ENCODE data around the gene DNAAF5. TPM values are rescaled to one million over a fixed set of nuclear protein-coding genes. Genes with fewer than 3 reads are reported as not detected.

The DNAAF5 gene
- polyA plus RNA-seq, 1 of the 3 experiments (the other 2 are of a cell fraction) = 58.5 TPM

- Histone ChIP-seq H3K27ac (ENCODE audit: low read depth in 2 of 2, low read length in 1 of 2) (no peak overlapping the region), H3K9ac (no peak overlapping the region), H4K20me1 (ENCODE audit: insufficient read depth) (no peaks in the 10 kb centered on the region), H3F3A (replicated peaks; ENCODE audit: insufficient read depth) (peaks cover 27% of the 10 kb centered on the region), H3K27me3 (ENCODE audit: insufficient read depth) (no peaks in the 10 kb centered on the region), H3K9me2 (no peaks in the 10 kb centered on the region), H3K4me2 (no peak overlapping the region), H3K9me3 (no peaks in the 10 kb centered on the region), H3K79me2 (ENCODE audit: insufficient read depth) (0 out of 2 replicates have a peak, but pooled peaks cover 8% of the 10 kb centered on the region), H3K4me3 (ENCODE audit: low read depth in 2 of 2, low read length in 1 of 2) (no peak overlapping the region), H3K36me3 (replicated peaks in 1 of 2; ENCODE audit: control insufficient read depth in 1 of 2, insufficient read depth in 2 of 2, low read length in 1 of 2) (peaks cover 19 to 39% of the 10 kb centered on the region in 2 experiments), H3K4me1 (ENCODE audit: control insufficient read depth in 1 of 2, insufficient read depth in 2 of 2, low read depth in 1 of 2, low read length in 1 of 2) (peaks cover 40 to 48% of the 10 kb centered on the region in 2 experiments), H2AFZ (ENCODE audit: low read depth) (no peak overlapping the region)
- ChIA-PET POLR2A (interaction anchor here (0.9 kb wide), 1 partner anchor 451 kb away, joined by 3 read pairs; no protein-coding TSS in a partner anchor), CTCF (interaction anchor here (0.6 to 7.6 kb wide), 20 partner anchors 15 to 455 kb away, joined by 3 to 67 read pairs (median 4); no protein-coding TSS in a partner anchor)
- WGBS (ENCODE audit: low lambda C conversion rate) = 100% methylated on average over 5 of the region's 12 CpGs
- TF ChIP-seq GABPA (IDR thresholded peaks at IDR 0.05; ENCODE audit: low read depth) = no peak
- TF ChIP-seq MEF2A (IDR thresholded peaks at IDR 0.05; ENCODE audit: borderline replicate concordance, low read depth) = no peak
- no peak for TF ChIP-seq TEAD4 (IDR thresholded peaks at IDR 0.05; ENCODE audit: borderline replicate concordance, insufficient read depth)
- TF ChIP-seq CTCF (IDR thresholded peaks at IDR 0.05) = no peak
- no peak for TF ChIP-seq SIN3A (IDR thresholded peaks at IDR 0.05; ENCODE audit: borderline replicate concordance, low read depth, low read length)
- no peak for DNase-seq
Measured at GRCh38 chr7:773622-773915, 47.1 kb downstream of the DNAAF5 start.

DNA sequence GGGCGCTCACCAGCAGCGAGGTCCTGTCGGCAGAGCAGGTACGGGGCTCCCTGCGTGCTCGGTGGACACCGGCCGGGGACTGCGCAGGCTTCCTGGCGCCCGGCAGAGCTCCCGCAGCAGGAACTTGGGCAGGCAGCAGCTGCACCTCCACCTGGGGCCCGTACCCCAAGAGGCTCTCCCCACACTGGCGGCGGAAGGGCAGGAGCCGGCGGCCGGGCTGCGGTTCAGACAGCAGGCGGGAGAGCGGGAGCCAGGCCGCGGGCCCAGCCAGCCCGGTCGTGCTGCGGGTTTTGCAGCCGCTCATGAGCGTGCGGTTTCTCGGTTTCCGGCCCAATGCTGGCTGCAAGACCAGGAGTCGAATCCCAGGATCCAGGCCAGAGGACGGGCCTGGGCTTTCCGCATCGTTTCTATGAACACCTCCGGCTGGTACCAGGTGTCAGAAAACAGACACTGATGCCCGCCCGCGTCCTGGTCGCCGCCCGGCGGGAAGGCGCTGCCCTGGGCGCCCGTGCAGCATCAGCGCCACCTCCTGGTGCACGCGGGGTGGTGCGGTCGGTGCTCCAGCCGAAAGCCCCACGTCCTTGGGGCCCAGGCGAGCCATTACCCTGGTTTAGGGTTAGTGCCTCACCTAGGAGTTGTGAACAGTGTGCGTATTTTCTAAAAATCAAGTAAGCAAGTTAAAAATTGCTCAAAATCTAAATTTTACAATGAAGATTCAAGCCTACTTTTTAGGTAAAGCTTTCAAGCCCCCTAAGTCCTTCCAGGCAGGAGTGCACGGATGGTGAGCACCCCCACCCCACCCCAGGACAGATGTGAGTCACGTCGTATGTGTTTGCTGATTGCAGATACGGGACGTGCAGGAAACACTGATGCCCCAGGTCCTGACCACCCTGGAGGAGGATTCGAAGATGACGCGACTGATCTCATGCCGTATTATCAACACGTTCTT is 47.9 kb downstream of the DNAAF5 start:
- CTCF ChIA-PET = interaction anchor here (0.6 to 7.6 kb wide), 30 partner anchors 9 to 477 kb away, joined by 3 to 67 read pairs (median 4); no protein-coding TSS in a partner anchor
- peak; percentile 93 for DNase-seq

More for the DNA sequence above, 47.9 kb downstream of the DNAAF5 start:
- POLR2A ChIA-PET = interaction anchor here (0.9 kb wide), 1 partner anchor 452 kb away, joined by 3 read pairs; no protein-coding TSS in a partner anchor
- Histone ChIP-seq H3K9me2 (no peaks in the 10 kb centered on the region), H3K27ac (ENCODE audit: low read depth in 2 of 2, low read length in 1 of 2) (no peak overlapping the region), H3K79me2 (ENCODE audit: insufficient read depth) (0 out of 2 replicates have a peak, but pooled peaks cover 8% of the 10 kb centered on the region), H3K4me1 (ENCODE audit: control insufficient read depth in 1 of 2, insufficient read depth in 2 of 2, low read depth in 1 of 2, low read length in 1 of 2) (peaks cover 40 to 48% of the 10 kb centered on the region in 2 experiments), H3K27me3 (ENCODE audit: insufficient read depth) (no peaks in the 10 kb centered on the region), H3F3A (replicated peaks; ENCODE audit: insufficient read depth) (peaks cover 28% of the 10 kb centered on the region), H3K9ac (no peak overlapping the region), H4K20me1 (ENCODE audit: insufficient read depth) (no peaks in the 10 kb centered on the region), H3K4me3 (ENCODE audit: low read depth in 2 of 2, low read length in 1 of 2) (no peak overlapping the region), H2AFZ (ENCODE audit: low read depth) (no peak overlapping the region), H3K9me3 (no peaks in the 10 kb centered on the region), H3K4me2 (no peak overlapping the region), H3K36me3 (replicated peaks in 1 of 2; ENCODE audit: control insufficient read depth in 1 of 2, insufficient read depth in 2 of 2, low read length in 1 of 2) (peaks cover 19 to 39% of the 10 kb centered on the region in 2 experiments)
- peak; percentile 85 for TF ChIP-seq SMC3 (IDR thresholded peaks at IDR 0.05; ENCODE audit: low read depth, low read length)
- TF ChIP-seq CTCF (IDR thresholded peaks at IDR 0.05) = peak; percentile 99
- TF ChIP-seq YY1 (IDR thresholded peaks at IDR 0.05; ENCODE audit: low read depth) = no peak
- TF ChIP-seq RAD21 (IDR thresholded peaks at IDR 0.05; ENCODE audit: low read length) = peak; percentile 81
- 75% methylated on average over 44 of the region's 65 CpGs for WGBS (ENCODE audit: low lambda C conversion rate)
